ENCODE data around the gene TNRC6A.
A peak's percentile ranks its signal among the peaks of the same experiment; 100 is the strongest.
"Not testable (repeated sequence)": the region's sequence is repeated elsewhere in the genome, so short reads cannot be mapped to it uniquely, and the experiment has no call there.

Gene TNRC6A

GRCh38 chr16:24834459-24835335, 105.2 kb downstream of the TNRC6A start:
- peak in 37 of 42 donors; percentile 24 to 82 (median 64) for DNase-seq
- intact Hi-C loops (cut with DNase I): no loop called here

- no peak for DNase-seq
- intact Hi-C loops (cut with DNase I): no loop called here
Measured at GRCh38 chr16:24836836-24837235, 107.4 kb downstream of the TNRC6A start.

- intact Hi-C loops (cut with DNase I): no loop called here
- DNase-seq: peak in 2 of 42 donors; percentile 1 to 7
Measured at GRCh38 chr16:24837969-24838368, 108.5 kb downstream of the TNRC6A start.

- DNase-seq: peak in 41 of 42 donors; percentile 24 to 85 (median 62)
- intact Hi-C loops (cut with DNase I): no loop called here
Measured at GRCh38 chr16:24838554-24839266, 109.3 kb downstream of the TNRC6A start.

- DNase-seq: peak in 1 of 42 donors; percentile 30
- intact Hi-C loops (cut with DNase I): no loop called here
Measured at GRCh38 chr16:24839347-24839972, 110.0 kb downstream of the TNRC6A start.

GRCh38 chr16:24841291-24841690, 111.8 kb downstream of the TNRC6A start:
- intact Hi-C loops (cut with DNase I): no loop called here
- no peak for DNase-seq

GRCh38 chr16:24844101-24845030, 114.9 kb downstream of the TNRC6A start:
- peak in 7 of 42 donors; percentile 7 to 41 (median 21) for DNase-seq
- intact Hi-C loops (cut with DNase I): no loop called here

GRCh38 chr16:24845031-24845365, 115.5 kb downstream of the TNRC6A start:
- intact Hi-C loops (cut with DNase I): not testable (repeated sequence)
- DNase-seq: peak in 3 of 42 donors; percentile 14 to 35 (median 28)

- intact Hi-C loops (cut with DNase I): no loop called here
- DNase-seq: peak in 21 of 42 donors; percentile 20 to 80 (median 47)
Measured at GRCh38 chr16:24845726-24846547, 116.5 kb downstream of the TNRC6A start, which contains the start of gene SLC5A11. Gene SLC5A11, plus strand, starts transcription at chr16:24845963. Its CDS starts 12,681 bp downstream, at chr16:24858644.

GRCh38 chr16:24846548-24847357, 117.3 kb downstream of the TNRC6A start:
- intact Hi-C loops (cut with DNase I): no loop called here
- DNase-seq: peak in 4 of 42 donors; percentile 7 to 40 (median 16)

- intact Hi-C loops (cut with DNase I): no loop called here
- DNase-seq: peak in 3 of 42 donors; percentile 5 to 41 (median 9)
Measured at GRCh38 chr16:24847358-24847664, 117.9 kb downstream of the TNRC6A start.

GRCh38 chr16:24848065-24848464, 118.6 kb downstream of the TNRC6A start:
- intact Hi-C loops (cut with DNase I): no loop called here
- DNase-seq: peak in 3 of 42 donors; percentile 1 to 23 (median 5)

- intact Hi-C loops (cut with DNase I): no loop called here
- peak in 5 of 42 donors; percentile 4 to 37 (median 14) for DNase-seq
Measured at GRCh38 chr16:24849641-24850040, 120.2 kb downstream of the TNRC6A start.

GRCh38 chr16:24850289-24850938, 121.0 kb downstream of the TNRC6A start:
- peak in 3 of 42 donors; percentile 10 to 54 (median 24) for DNase-seq
- intact Hi-C loops (cut with DNase I): no loop called here

- intact Hi-C loops (cut with DNase I): no loop called here
- DNase-seq: peak in 1 of 42 donors; percentile 20
Measured at GRCh38 chr16:24851700-24852099, 122.2 kb downstream of the TNRC6A start.

- peak in 38 of 42 donors; percentile 13 to 79 (median 50) for DNase-seq
- intact Hi-C loops (cut with DNase I): no loop called here
Measured at GRCh38 chr16:24852281-24852721, 122.8 kb downstream of the TNRC6A start.
